ENCODE data around the gene CNNM4.

Gene CNNM4

DNA sequence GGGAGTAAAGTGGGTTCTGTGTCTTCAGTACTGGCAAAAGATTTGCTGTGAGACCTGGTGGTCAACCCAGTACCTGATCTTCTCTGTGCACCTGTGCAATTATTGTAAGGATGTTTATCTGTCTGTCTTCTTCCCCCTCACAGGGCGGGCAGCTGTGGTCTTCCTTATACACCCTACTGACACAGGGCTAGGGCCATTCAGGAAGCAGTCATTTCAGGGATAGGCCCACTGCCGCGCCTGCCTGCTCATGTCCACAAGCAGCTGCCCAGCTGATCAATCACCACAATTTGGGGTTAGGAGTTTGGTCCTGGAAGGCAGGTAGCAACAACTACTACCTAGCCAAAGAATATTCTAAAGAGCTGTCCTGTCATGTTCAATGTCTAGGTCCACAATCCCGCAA lies 1.2 kb upstream of the CNNM4 start:
- DNase-seq = no peak

DNA sequence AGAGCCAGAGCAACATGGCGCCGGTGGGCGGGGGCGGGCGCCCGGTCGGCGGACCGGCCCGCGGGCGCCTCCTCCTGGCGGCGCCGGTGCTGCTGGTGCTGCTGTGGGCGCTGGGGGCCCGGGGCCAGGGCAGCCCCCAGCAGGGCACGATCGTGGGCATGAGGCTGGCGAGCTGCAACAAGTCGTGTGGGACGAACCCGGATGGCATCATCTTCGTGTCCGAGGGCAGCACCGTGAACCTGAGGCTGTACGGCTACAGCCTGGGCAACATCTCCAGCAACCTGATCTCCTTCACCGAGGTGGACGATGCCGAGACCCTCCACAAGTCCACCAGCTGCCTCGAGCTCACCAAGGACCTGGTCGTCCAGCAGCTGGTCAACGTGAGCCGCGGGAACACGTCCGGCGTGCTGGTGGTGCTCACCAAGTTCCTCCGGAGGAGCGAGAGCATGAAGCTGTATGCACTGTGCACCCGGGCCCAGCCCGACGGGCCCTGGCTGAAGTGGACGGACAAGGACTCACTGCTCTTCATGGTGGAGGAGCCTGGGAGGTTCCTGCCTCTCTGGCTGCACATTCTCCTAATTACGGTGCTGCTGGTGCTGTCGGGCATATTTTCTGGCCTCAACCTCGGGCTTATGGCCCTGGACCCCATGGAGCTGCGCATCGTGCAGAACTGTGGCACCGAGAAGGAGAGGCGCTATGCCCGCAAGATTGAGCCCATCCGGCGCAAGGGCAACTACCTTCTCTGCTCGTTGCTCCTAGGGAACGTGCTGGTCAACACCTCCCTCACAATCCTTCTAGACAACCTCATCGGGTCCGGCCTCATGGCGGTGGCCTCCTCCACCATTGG lies 507 bp downstream of the CNNM4 start:
- DNase-seq = no peak

DNA sequence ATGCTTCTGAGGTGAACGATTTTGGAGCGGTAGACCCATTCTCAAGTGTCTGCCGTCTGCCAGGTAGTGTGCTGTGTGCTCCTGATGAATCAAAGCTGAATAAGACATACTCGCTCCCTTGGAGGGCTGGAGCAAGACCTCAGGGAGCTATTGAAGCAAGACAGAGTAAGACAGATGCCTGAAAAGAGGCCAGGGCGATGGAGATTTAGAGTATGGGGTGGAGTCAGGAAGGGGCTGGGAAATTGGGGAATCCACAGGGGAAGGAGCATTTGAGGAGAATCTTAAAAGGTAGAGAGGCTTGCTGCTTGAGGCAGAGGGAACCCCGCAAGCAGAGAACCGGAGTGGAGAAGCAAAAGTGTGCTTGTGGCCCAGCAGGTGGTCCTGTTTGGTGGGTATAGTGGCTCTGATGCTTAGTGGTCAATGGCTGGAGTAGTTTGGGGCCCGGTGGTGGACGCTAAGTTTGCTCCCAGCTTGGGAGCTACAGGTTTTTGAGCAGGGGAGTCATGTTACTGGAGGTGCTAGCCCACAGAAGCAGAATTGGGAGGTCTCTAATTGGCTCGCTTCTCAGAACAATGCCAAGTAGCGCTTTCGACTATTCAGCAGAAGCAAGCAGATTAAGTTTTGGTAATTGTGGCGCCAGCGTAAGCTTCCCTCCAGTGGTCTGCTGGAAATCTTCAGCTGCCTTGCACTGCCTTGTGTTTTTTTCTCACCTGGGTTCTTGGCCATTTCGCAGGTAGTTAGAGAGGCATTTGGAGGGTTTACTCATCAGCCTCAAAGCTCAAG lies 2.0 kb downstream of the CNNM4 start:
- DNase-seq = no peak

DNA sequence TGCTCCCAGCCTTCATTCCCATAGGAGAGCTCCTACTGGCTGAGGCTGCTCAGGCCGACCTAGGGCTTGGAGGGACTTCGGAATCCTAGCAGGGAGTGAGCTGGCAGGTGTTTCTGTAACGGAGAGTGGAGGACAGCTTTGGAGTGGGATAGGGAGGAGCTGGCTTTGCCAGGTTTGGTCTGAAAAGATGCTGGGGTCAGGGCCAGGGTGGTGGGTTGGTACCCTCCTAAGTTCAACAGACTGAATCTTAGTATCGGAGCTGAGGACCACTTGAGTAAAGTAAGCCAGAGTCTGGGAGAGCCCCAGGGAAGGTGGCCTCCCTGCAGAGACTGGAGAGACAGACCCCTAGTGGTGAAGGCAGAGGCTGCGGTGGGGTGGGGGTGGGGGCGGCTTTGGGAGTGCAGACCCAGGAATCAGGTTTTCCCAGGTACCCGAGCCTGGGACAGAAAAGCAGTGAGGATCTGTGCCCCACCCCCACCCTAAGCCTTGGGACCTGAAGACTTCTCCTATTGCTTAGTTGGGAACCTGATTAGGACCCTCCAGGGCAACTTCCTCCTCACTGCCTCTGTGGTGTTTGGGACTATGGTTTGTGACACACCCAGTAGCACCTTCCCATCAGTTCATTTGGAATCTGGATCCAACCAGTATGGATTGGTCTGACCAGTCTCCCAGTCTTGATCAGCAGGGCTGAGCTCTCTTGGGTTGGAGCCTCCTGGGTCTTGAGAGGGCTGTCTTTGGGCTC lies 3.0 kb downstream of the CNNM4 start:
- no peak for DNase-seq

DNA sequence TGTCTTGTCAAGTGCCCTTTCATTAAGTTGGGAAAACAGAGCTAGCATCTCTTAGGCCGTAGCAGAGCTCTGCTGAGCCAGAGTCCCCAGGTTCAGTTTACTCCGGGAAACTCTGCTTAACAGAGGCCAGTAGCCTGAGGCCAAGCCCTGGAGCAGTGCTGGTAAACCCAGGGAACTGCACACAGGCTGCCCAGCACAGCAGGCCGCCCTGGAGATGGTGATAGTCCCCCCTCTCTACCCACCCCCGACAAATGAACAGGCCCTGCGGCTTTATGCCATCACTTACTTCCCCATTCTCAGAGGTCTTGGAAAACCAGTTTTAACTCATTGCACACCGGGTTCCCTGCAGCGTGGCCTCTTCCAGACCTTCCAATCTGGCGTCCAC lies 3.5 kb downstream of the CNNM4 start:
- DNase-seq = no peak

DNA sequence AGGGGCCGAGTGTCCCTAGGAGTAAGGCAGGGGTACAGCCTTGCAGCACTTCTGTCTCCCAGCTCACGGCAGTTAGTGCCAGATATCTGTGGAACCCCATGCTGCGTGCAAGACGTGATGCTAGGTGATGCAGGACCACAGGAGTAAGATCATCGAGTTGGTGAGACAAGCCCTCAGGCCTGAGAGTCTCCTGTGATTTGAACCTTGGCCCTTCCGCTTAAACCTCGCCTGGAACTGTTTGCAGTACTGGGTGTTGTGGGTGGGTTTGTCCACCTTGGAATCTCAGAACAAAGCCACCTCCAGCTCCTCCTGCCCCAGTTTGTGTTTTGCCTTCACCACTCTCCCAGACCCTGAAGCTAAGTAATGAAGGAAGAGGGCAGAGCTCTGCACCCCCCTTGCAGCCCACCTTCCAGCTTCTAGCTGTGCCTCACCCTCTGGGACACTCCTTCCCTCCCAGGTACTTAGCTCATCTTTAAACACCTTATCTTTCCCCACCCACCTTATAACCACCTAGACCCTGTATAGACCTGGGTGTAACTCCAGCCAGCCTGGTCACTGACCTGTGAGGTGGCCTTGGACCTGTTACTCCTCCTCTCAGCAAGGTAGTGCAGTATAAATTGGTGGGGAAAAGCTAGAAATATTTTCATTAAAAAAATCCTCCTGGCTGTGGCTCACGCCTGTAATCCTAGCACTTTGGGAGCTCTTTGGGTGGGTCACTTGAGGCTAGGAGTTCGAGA lies 6.6 kb downstream of the CNNM4 start:
- no peak for DNase-seq

DNA sequence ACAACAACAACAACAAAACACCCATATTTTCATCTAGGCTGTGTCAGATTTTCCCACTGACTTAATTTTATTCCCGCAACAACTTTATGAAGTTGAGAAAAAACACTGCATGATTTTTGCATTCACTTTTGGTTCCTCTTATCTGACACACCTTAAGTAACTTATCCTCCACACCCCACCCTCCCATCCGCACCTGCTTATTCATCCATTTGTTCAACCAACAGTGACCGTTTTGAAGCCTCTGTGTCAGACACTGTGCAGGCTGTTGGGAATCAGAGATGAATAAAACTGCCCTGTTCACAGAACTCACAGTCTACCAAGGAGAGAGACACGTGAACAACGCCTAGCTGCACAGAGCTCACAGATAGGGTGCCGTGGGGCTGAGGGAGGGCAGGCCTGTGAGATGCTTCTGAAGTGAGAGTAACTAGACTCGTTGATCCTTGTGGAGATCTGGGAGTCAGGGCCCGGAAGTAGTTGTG lies 7.4 kb downstream of the CNNM4 start:
- DNase-seq = no peak

DNA sequence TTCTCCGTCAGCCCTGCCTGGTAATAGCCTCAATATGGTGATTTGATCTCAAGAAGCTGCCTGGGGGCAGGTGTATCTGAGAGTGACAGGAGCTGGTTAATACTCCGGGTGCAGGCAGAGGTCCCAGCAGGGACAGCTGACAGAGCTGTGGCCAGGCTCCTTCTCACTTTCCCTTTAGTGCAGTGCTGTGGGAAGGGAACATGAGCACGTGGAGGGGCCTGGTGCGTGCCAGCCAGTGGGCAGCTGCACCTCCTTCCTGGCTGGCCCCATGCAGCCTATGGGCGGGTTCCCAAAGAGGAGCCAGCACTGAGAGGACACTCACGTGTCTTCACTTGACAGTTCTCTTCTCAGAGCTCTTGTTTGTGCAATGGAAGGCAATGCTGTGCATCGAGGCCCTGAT lies 9.1 kb downstream of the CNNM4 start:
- DNase-seq = no peak

DNA sequence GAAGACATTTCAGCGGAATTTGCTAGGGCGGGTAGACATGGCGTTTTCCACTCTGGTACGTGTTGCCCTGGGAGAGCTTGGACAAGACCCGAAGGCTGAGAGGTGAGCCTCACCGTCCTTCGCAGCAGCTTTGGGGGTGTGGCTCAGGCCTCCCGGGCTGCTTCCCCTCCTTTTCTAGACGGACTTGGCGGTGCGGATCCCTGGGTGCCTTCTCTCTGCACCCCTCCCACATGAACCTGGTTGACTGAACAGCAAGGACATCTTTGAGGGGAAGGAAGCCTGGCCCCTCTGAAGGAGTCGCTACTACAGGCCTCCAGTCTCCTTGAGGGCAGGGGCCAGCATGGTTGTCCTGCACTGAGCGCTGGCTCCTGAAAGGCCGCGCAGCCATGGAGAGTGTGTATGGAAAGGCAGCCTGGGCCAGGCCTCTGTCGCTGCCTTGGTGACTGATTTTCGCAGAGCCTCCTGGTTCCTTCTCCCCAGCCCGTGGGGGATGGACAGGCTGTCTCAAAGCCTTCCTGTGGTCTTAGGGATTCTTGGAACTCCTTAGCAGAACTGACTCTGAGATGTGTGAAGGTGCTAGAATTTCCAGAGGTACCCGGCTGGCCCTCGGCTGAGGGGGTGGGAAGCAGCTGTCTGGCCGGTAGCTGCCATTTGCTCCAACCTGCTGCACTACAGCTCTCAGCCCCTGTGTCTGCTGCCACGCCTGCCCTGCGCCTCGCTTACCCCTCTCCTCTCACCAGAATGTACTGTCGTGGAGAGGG lies 9.9 kb downstream of the CNNM4 start:
- no peak for DNase-seq

DNA sequence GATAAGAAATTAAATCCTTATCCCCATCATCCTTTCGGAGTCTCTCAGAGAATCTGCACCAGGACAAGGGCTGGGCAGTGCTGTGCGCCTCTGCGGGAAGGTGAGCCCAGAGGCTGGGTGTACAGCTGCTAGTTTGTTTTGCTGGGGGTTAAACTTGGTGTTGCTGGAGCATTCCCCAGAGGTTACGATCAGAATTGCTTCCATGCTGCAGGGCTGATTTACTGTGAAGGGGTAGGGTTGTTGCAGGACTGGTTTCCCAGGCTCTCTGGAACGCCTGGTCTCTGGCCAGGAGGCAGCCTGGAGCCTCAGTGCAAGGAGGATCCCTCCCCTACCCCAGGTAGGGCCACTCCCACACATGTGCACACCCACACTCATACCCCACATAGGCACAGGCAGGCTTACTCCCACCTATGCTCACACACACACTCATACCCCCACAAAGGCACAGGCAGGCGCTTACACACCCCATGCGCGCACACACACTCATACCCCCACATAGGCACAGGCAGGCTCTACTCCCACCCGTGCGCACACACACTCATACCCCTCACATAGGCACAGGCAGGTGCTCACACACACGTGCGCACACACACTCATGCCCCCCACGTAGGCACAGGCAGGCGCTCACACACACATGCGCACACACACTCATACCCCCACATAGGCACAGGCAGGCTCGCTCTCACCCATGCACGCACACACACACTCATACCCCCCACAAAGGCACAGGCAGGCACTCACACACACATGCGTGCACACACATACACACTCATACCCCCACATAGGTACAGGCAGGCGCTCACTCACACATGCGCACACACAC lies 11.3 kb downstream of the CNNM4 start:
- DNase-seq = no peak

DNA sequence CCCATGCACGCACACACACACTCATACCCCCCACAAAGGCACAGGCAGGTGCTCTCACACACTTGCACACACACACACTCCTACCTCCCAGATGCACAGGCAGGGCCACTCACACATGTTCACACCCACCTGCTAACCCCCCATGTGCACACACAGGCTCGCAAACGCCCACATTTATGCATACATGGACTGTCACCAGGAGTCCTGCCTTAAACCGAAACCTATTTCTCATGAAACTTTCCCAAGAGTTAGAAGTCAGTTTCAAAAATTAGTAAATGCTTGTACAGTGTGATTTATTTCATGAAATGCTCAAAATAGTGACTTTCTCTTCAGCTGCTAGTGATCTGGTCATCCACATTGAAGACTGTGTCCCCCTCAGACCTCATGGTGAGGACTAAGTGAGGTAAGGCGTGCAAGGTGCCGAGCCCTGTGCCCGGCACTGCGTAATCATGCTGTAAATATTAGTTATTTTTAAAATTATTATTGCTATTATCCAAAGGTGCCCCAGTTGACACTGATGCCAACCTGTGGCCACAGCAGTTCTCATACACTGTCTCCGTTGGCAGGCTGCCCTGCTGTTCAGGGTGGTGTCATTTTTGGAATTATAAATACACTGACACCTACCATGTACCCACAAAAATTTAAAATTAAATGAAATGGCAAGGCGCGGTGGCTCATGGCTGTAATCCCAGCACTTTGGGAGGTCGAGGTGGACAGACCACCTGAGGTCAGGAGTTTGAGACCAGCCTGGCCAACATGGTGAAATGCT lies 12.4 kb downstream of the CNNM4 start:
- peak; percentile 37 for DNase-seq

DNA sequence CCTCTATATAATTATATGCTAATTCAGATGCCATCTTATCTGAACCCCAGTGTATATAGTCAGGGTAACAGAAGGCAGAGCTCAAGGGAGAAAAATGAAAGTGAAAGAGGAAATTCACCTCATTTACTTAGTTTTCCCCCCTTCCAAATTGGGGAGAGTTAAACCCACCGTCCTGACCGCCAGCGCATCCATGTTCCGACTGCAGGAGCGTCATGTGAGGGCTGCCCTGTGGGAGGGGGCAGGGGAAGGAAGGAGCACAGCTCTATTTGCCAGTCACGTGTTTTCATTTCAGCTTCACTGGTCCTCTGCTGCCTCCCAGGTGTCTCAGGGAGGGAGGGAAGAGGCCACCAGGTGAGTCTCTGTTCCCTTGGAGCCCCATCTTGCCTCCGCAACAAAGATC lies 13.2 kb downstream of the CNNM4 start:
- DNase-seq = peak; percentile 44

DNA sequence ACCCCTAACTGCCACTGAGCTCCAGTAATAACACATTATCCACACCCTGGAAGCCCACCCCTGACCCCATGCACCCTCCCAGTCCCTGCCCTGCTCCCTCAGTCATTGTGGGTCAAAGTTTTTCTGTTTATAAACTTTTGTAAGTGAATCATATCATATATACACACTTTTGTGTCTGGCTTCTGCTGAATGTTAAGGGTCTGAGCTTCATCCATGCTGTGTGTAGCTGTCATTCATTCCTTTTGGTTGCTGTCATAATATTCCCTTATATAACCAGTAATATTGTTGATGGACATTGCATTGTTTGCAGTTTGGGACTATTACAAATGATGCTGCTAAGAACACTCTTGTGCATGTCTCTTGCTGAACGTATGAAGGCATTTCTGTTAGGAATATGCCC lies 14.5 kb downstream of the CNNM4 start:
- no peak for DNase-seq

DNA sequence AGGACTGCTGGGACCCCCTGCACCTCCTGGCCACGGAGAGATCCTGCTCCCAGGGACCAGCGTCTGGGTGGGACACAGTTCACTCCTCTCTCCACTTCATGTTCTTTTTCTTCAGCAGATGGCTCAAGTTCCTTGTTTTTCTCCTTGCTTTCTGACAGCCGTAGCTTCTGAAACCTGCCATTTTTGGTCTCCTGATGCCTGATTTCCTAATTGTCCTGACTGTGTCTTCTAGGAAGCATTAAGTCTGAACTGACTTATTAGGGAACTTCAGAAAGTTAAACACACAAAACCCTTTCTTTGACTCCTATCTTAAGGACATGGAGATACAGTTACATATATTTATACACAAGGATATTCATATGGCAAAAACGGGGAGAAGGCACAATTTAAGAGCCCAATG lies 22.7 kb downstream of the CNNM4 start:
- DNase-seq = no peak

DNA sequence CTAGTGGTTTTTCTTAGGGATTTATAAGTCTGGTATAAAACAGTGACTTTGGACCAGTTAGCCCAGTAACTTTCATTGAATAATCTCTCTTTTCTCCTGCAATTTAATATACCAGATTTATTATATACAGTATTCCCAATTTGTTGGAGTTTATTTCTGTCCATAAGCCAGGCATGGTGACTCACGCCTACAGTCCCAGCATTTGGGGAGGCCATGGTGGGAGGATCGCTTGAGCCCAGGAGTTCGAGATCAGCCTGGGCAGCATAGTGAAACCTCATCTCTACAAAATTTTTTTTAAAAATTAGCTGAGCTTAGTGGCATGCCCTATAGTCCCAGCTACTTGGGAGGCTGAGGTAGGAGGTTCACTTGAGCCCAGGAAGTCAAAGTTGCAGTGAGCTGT lies 26.7 kb downstream of the CNNM4 start:
- no peak for DNase-seq

DNA sequence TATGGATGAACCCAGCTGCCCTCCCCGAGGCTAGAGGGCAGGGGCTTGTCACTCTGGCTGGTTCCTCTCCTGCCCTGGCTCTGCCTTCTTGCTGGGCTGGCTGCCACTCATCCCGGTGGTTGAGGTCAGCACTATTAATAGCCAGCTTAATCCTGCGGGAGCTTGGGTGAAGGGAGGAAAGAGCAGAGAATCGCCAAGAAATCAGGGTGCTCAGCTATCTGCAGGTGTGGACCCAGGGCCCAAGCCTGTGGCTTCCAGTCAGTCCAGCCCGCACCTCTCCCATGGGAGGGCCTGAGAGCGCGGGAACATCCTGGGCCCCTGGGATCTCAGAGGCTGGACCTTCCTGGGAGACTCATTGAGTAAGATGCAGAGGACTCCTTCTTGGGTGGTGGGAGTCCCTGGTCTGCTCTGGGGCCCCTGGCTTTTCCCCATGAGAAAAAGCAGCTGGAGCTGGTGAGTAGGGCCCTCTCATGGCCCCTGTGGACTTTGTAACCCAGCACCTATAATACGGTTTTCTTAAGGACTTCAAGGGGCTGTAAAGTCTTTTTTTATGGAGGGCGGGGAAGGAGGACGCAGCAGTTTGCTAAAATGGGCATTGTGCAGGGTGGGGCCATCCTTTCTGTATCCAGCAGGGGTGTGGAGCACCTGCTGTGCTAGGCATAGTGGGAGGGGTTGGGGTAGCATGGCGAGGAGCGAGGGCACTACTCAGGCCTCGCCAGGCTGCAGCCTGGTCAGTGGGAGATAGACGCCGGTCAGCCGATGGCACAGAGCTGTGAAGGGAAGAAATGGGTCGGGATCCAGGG lies 27.9 kb downstream of the CNNM4 start:
- DNase-seq = no peak

DNA sequence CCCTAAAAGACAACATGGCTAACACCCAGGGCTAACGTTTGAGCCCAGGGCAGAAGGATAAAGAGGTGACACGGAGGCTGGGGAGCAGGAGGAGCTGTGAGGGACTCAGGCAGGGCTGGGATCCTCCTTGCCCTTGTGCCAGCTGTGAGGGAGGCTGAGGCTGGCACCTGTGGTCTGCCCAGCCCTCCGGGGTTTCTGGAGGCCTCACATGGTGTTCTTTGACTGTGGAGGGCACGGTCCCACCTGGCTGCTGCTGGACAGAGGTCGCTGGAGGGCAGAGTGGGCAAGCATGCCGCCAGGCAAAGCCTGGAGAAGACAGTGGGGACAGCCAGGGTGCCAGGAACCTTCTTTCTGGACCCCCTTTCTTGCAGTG lies 28.5 kb downstream of the CNNM4 start:
- no peak for DNase-seq

DNA sequence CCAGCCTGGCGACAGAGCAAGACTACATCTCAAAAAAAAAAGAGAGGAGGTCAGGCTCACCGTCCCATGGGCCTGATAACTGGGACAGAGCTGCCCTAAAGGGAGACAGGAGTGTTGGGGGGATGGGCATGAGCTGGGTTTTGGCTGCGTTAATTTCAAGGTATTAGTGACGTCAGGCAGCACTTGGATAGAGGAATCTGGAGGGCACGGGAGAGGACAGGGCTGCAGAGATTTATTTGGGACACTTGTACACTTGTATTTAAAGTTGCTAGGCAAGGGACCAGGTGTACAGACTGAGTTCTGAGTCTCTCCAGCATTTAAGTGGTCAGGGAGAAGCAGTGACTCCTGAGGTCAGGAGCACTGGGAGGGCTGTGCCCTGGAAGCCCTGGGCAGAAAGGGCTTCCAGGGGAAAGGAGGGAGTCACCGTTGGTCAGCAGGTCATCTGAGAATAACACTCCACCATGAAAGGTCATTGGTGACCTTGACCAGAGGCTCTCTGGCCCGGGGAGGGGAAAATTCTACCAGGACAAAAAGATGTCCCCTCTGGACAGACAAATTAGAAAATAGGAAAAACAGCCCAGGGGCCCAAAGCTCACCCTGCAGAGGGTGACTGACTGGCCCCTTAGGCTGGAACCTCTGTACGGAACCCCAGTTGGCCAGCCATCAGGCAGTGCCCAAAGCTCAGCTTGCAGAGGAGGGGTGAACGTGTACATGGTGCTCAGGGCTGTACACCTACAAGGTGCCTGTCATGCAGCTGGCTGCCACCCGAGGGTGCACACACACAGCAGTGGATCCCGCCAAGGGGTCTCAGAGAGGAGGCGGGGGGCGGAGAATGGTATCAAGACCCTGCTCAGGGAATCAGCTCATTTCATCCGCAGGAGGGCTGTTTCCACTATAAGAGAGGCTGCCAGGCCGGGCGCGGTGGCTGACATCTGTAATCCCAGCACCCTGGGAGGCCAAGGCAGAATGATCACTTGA lies 32.4 kb downstream of the CNNM4 start:
- no peak for DNase-seq

Measured in activated CD4-positive, alpha-beta T cell treated with anti-CD3 and anti-CD28 coated beads, Interleukin-2, amount 50 U/mL, for 16 hours (primary cell).